ENCODE data around the gene CCR1. TPM values are rescaled to one million over a fixed set of nuclear protein-coding genes. Genes with fewer than 3 reads are reported as not detected.
A peak's percentile ranks its signal among the peaks of the same experiment; 100 is the strongest.

Gene CCR1
- 0.12 TPM in 1 of 2 replicates, not detected in the other for total RNA-seq
- long read RNA-seq, result 0 reads

DNA sequence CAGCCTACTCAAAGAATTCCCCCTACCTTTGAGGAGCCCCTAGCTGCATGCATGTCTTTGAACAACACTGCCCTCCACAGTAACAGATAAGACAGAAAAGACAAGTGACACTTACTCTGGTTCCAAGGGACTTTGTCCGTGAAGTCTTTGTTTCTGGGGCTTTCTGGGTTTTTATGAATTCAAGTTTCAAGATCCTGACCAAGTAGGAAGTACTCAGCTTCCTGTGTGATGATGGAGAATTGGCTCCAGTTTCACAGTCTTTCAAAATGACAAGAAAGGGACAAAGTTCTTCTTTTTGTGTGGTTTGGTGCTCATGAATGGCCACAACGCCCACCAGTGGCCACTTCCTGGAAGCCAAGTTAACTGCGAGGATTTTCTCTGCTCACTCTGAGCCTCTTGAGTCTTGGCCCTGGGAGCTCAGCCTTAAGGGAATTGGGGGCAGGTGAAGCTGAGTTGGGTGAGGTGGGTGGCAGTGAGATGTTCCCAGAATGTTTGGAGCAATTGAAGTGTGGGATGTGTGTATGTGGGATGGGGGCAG lies at the start of gene CCR1:
Gene CCR1, minus strand, starts transcription at position 147 of the 538 bp plus-strand sequence. CDS start 4,000 bp downstream, outside the sequence.
- no peak within 1 kb of the TSS for H3K4me3 Mint-ChIP-seq
- DNase-seq (ENCODE audit: low read depth, low spot score), result peak; percentile 4
- H3K27ac Mint-ChIP-seq (ENCODE audit: unreplicated experiment), result peak within 1 kb of the TSS; percentile 38
- H3K9me3 Mint-ChIP-seq, result peaks cover 2% of the 10 kb centered on the region
- TF ChIP-seq, protein P1, sequence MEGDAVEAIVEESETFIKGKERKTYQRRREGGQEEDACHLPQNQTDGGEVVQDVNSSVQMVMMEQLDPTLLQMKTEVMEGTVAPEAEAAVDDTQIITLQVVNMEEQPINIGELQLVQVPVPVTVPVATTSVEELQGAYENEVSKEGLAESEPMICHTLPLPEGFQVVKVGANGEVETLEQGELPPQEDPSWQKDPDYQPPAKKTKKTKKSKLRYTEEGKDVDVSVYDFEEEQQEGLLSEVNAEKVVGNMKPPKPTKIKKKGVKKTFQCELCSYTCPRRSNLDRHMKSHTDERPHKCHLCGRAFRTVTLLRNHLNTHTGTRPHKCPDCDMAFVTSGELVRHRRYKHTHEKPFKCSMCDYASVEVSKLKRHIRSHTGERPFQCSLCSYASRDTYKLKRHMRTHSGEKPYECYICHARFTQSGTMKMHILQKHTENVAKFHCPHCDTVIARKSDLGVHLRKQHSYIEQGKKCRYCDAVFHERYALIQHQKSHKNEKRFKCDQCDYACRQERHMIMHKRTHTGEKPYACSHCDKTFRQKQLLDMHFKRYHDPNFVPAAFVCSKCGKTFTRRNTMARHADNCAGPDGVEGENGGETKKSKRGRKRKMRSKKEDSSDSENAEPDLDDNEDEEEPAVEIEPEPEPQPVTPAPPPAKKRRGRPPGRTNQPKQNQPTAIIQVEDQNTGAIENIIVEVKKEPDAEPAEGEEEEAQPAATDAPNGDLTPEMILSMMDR (conservative IDR thresholded peaks at IDR 0.05), result peak; percentile 62
- H3K36me3 Mint-ChIP-seq (ENCODE audit: low read depth), result no peaks in the 10 kb centered on the region
- H3K4me1 Mint-ChIP-seq, result peaks cover 5% of the 10 kb centered on the region
- no peaks in the 10 kb centered on the region for H3K27me3 Mint-ChIP-seq (ENCODE audit: low read depth)

DNA sequence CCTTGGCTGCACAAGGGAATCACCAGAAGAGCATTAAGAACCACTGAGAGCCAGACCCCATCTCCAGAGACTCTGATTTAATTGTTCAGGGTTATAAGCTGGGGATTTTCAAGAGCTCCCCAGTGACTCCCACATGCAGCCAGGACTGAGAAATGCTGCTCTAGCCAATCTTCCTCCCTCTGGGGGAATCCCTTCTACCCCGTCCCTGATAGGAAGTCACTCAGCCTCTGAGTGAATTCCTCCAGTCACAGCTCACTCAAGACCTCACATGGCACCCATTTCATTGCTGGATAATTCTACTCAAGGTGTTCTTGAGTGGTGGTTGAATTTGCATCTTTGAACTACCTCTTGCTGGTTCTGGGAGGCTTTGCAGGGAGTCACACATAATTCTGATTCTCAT lies 44.9 kb upstream of the CCR1 start:
- Mint-ChIP-seq H3K27ac (ENCODE audit: unreplicated experiment) (no peak overlapping the region), H3K27me3 (ENCODE audit: low read depth) (peaks cover 39% of the 10 kb centered on the region), H3K4me3 (no peak overlapping the region), H3K9me3 (peaks cover 6% of the 10 kb centered on the region), H3K4me1 (no peaks in the 10 kb centered on the region), H3K36me3 (ENCODE audit: low read depth) (no peaks in the 10 kb centered on the region)
- DNase-seq (ENCODE audit: low read depth, low spot score), result no peak
- TF ChIP-seq, protein P1 (conservative IDR thresholded peaks at IDR 0.05), result no peak

DNA sequence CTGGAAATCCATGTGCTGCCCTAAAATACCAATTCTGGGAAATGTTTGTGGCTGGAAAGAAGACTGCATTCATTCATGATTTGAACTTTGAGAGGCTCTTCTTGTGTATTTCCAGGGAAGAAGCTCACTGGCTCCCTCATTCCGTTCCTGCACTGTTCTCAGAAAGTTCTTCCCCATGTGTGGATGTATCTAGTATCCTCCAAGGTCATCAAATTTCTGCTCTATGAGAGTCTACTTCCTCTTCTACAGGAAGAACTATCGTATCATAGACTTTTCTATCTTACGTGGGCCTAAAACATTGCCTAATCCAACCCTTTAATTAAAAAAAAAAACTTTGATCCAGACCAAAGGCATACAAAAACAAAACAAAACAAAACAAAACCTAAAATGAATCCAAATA lies 37.0 kb upstream of the CCR1 start:
- no peaks in the 10 kb centered on the region for H3K4me1 Mint-ChIP-seq

DNA sequence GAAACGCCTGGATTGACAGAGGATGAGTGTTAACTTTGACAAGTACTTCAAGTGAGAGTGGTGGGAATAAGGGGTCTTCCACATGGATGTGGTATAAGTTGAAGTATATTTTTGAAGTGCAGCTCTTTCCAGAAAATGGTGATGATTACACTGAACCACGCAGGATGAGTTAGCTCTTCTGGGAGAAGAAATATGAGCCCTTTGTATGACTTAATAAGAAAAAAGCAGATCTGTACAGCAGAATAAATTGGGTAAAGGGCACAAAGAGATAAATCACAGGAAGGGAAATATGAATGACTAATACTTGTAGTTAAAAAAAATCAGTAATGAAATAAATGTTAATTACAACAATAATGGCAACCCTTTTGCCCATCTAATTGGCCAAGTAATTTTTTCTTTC lies 35.4 kb upstream of the CCR1 start:
- H3K4me3 Mint-ChIP-seq, result no peak overlapping the region
- TF ChIP-seq, protein P1 (conservative IDR thresholded peaks at IDR 0.05), result no peak
- no peaks in the 10 kb centered on the region for H3K36me3 Mint-ChIP-seq (ENCODE audit: low read depth)
- no peak for DNase-seq (ENCODE audit: low read depth, low spot score)
- H3K4me1 Mint-ChIP-seq, result no peaks in the 10 kb centered on the region
- peaks cover 22% of the 10 kb centered on the region for H3K27me3 Mint-ChIP-seq (ENCODE audit: low read depth)
- H3K27ac Mint-ChIP-seq (ENCODE audit: unreplicated experiment), result no peak overlapping the region
- no peaks in the 10 kb centered on the region for H3K9me3 Mint-ChIP-seq

More for the DNA sequence above, 37.0 kb upstream of the CCR1 start:
- TF ChIP-seq, protein P1 (conservative IDR thresholded peaks at IDR 0.05), result no peak
- Mint-ChIP-seq H3K36me3 (ENCODE audit: low read depth) (no peaks in the 10 kb centered on the region), H3K4me3 (no peak overlapping the region), H3K9me3 (no peaks in the 10 kb centered on the region), H3K27ac (ENCODE audit: unreplicated experiment) (no peak overlapping the region), H3K27me3 (ENCODE audit: low read depth) (peaks cover 14% of the 10 kb centered on the region)
- DNase-seq (ENCODE audit: low read depth, low spot score), result no peak

DNA sequence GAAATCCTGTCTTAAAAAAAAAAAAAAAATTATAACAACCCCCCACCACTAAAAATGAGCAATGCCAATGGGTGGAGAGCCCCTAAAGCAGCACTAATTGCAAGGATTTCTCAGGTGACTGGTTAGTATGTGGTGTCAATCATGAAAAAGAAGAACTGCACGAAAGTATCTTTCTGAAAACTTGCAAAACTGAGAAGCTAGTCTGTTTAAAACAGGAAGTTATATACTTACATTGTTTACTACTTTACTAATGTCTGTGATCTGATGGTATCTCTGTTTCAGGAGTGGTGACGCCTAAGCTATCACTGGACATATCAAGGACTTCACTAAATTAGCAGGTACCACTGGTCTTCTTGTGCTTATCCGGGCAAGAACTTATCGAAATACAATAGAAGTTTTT lies 34.0 kb upstream of the CCR1 start, which contains the start of gene CCR3:
Gene CCR3, plus strand, starts transcription at position 341 of the 400 bp plus-strand sequence. CDS start 22,699 bp downstream, outside the sequence.
- Mint-ChIP-seq H3K4me1 (no peaks in the 10 kb centered on the region), H3K4me3 (no peak within 1 kb of the TSS), H3K9me3 (no peaks in the 10 kb centered on the region), H3K36me3 (ENCODE audit: low read depth) (no peaks in the 10 kb centered on the region), H3K27ac (ENCODE audit: unreplicated experiment) (no peak within 1 kb of the TSS), H3K27me3 (ENCODE audit: low read depth) (peaks cover 33% of the 10 kb centered on the region)
- no peak for DNase-seq (ENCODE audit: low read depth, low spot score)
- TF ChIP-seq, protein P1 (conservative IDR thresholded peaks at IDR 0.05), result no peak

Data from neural crest cell (in vitro differentiated cells).